DMS153 treated with DMSO at 0.1 percent for 48 hours (cell line): ENCODE measurements around the gene MYEOV.

Experiments used
- DNase-seq: peaks from one replicate; lab custom pipeline; 2025; ENCODE audit not compliant: unreplicated experiment; lab: John Stamatoyannopoulos, UW

Gene MYEOV

DNA sequence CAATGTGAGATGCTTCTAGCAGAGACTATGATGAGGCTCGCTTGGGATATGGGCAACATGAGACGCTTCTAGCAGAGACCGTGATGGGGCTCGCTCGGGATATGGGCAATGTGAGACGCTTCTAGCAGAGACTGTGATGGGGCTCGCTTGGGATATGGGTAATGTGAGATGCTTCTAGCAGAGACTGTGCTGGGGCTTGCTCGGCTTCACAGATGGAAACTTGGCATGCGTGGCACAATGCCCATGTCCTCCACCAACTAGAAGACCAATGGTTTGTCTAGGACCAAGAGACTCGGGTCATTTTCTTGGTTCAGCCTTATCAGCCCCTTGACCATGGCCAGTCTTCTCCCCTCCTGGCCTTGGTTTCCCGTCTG, 7.1 kb downstream of the MYEOV start:
- DNase-seq: no peak

DNA sequence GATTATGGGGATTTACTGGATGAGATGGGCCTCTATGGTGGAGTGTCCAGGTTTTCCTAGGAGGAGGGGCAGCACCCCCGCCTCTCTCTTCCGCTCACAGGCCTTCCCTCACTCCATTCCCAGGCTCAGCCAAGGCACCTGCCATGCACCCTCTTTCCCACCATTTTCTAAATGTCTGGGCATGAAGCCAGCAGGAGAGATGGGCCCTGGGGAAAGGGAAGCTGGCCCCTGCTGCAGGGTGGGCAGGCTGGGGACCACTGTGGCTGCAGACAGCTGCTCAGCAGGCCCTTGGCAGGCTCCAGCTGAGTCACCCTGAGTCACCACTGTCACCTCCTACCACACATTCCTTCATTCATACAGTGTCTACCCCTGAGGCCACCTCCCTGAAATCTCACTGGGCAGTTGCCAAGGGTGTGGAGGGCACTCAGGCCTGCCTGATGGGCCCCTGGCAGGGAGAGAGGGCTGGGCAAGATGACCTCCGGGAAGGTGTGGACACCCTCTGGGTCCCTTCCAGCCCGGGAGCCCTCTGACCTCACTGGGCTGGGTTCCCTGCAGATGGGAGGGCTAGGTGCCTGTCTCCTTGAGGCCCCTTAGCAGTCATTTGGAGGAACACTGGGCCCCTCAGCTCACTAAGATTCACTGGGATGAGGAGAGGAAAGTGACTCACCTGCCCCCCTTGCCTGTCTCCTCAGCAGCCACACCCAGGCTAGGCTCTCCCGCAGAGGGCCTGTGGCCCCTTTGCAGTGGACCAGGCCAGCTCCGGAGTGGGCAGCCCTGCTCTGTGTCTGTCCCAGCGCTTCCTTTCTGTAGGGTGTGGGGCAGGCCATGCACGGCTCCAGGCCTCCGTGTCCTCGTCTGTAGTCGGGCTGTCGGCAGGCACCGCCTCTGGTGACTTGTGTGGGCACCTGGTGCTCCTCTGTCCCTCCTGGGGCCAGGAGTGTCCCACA, 7.8 kb downstream of the MYEOV start:
- DNase-seq: no peak

DNA sequence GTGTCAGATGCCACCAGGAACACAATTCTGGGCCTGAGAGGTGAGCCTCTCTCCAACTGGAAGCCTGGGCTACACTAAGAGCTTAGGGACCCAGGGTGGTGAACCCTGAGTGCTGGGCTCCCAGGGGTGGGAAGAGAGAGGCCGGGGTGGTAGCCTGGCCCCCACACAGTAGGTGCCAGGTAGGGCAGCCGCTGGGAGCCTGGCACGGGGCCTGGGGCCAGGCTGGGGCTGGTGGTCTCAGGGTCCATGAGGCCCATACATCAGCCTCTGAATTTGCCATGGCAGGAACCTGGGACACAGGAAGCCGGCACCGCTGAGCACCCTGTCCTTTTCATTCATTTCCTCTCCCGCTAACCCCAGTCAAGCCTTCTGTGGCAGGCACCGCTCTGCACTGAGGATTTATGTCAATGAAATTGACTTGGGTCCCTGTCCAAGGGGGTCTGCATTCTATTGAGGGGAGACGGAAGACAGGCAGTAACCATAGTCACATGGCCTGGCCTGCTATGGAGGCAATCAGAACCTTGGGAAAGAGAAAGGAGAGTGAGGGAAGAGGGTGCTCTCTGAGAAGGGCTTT, 8.6 kb downstream of the MYEOV start:
- no peak for DNase-seq

DNA sequence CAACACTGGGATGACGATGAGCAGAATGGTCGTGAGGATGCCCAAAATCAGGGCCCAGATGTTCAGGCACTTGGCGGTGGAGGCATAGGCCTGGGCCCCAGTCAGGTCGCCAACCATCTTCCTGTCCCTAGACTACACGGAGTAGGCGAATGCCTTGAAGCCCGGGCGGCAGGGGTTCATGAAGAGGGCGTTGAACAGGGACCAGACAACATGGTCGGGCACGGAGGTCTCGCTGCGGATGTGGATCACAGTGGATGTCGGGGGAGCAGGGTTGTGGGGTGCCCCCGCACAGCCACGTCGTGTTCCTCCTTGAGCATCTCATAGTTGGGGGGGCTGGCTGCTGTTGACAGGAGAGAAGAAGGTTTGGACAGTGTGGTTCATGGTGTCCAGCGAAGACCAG, 9.5 kb downstream of the MYEOV start:
- DNase-seq: no peak

DNA sequence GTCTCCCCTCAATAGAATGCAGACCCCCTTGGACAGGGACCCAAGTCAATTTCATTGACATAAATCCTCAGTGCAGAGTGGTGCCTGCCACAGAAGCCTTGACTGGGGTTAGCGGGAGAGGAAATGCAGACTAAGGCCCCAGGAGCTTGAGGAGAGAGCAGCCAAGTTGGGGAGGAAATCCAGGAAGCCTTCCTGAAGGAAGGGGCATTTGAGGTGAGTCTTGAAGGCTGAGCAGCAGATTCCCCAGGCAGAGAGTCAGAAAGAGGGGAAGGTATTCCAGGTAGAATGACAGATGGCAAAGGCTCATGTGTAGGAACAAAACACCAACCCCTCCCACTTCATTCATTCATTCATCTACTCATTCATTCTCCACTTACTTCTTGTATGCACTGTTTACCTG, 10.3 kb downstream of the MYEOV start:
- no peak for DNase-seq

DNA sequence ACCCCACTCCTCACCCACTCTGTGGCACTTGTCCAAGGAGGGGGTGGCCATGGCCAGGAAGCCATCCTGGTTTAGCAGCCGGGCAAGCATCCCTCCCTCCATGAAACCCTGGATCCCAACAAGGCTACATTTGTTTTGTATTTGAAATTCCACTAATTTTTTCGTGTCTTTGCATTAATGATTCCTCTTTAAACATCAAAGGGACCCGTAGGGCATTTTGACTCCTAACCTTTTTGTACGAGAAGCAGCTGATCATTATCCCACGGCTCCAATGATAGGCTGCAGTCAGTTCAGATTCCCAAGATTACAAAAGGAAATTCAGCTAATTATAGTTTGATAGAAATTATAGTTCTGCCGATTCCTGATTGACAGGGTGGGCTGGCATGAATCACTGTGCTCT, 10.7 kb downstream of the MYEOV start:
- DNase-seq: no peak

DNA sequence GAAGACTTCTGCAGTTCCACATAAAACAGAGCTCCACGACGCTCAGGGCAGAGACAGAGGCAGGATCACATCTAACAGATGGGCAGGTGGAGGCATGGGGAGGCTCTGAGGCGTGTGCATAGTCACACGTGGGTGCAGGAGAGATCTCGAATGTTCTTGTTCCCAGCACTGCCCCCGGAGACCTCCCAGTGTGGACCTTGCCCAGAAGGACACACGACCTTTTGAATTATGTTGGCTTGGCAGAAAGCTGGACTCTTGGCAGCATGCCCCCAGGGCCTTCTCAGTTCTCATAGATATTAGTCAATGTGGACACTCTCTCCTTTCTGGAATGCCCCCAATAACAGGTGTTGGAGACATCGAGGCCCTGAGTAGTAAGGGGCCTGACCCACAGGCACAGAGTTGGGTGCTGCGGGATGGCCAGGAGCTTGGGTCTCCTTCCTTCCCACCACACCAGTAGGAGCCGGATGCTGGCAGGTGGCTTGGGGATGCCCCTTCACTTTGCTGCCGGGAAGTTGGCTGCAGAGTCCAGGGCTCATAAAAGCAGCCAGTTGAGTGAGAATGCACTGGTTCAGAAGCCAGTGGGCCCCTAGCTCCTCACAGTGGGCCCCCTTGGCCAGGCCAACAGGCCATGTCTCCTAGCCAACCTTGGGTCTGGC, 12.1 kb downstream of the MYEOV start:
- no peak for DNase-seq

DNA sequence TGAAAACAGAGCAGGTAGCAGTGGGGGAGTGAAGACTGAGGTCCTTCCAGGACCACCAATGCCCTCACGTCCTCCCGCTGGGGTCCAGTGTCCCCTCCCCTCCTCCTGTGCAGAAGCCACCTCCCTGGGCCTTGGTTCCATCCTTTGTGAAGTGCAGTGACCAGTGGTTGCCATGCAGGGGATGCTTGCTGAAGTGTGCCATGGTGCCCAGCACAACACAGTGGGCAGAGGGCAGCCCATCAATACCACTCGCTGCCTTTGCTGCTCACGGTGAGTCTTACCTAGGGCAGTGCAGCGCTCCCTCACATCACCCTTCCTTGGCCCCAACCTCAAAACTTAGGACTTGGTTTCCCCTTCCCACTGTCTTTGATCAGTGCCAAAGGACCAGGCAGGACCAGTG, 12.9 kb downstream of the MYEOV start:
- no peak for DNase-seq

DNA sequence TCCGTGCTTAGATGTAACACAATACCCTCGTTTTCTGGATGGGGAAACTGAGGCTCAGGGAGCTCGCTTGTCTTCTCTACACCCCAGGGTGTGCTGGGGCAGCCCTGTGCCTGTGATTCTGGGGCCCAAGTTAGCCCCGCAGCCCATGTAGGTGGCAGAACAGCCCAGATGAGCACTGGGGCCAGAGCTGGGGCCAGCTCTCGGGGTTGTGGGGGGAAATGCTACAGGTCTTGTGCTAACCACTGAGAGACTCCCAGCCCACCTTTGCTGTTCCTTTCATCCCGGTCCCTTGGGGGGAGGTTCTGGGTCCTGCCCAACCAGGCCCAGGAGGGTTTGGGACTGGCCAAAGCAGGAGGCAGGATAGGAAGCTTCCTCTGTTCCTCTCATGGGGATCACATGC, 13.5 kb downstream of the MYEOV start:
- no peak for DNase-seq

DNA sequence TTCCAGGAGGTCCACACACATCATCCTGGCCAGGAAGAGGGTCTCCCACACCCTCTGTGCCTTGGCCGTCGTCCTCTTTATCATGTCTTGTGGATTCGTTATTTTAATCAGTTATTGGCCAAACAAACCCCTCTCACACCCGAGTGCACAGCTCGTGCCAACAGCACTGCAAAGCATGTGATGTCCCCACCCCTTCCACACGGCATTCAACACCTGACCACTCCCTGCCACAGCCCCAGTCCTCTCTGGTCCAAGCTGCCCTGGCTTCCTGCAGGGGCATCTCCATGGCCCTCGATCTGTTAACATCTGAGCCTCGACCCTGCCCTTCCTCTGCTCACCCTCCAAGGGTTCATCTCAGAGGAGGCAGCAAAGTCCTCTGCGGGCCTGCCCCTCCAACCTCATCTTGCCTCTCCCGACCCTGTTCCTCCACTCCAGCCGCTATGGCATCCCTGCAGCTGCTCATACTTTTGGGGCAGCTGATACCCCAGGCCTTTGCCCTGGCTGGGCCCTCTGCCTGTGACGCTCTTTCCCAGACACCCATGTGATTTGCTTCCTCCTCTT, 14.0 kb downstream of the MYEOV start:
- DNase-seq: no peak

DNA sequence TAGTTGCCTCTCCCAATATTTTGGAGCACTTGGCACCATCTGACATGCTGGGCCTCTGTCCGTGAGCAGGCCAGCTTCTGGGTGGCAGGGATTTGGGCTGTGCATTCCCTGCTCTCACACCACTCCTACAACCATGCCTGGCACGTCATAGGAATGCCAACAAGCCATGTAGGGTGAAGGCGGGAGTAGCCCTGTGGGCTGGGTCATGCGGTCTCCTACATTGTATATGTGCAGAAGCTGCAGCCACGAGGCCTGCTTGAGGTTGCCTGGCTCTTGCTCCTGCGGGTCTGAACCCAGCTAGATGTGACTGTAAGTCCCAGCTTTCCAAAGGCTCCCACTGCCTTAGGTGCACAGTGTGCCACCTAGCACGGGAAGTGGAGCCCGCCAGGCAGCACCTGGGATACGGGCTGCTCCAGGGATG, 14.5 kb downstream of the MYEOV start:
- DNase-seq: no peak

DNA sequence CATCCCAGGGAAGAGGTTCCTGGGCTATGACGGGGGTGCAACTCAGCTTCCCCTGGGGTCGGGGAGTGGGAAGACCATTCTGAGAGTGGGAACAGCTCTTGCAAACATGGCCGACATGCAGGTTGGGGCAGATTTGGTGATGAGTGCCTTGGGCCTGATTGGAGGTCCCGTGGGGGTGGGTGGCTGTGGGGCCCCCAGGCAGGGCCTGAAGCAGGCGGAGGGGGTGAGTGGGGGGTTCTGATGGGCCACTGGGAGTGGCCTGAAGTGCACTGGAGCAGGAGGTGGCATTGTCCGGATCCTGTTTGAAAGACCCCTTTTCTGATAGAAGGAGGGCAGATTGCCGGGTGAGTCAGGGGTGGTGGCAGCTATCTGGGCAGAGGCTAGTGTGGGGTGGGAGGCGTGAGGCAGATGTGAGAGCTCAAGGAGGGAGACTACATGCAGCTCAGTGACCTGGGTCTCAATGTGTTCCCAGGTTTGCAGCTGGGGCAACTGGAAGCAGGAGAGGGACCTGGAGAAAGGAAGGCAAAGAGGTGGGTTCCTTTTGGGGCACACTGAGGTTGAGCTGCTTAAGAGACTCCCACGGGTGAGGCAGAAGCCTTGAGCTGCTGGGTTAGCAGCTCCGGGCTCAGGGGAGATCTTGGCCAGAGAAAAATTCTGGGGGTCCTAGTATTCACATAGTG, 15.1 kb downstream of the MYEOV start:
- no peak for DNase-seq

DNA sequence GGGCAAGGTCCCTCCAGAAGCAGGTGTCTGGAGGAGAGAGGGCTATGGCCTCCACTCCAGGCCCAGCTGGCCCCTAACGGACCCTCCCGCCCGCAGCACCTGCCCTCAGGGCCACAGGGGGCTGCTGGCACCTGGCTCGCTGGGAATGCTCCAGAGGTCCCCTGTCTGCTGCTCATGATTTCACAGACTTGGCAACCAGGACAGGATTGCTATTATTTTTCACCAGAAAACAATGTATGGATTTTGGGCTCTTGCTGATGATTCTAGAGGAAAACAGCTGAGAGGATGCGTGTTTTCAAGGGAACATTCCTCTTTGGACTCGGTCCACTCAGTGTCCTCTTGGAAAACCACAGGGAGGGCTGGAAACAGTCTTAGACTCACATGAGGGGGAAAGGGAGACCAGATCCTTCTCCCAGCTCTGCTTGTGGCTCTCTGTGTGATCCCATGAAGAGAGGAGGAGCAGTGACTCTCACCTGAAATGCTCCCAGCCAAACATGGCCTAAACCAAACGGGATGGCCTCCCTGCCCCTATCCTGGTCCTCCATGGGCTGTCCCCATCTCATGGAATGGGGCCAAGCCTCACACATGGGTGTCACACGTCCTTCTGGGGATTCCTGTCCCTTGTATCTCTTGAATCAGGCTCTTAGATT, 15.8 kb downstream of the MYEOV start:
- DNase-seq: no peak

DNA sequence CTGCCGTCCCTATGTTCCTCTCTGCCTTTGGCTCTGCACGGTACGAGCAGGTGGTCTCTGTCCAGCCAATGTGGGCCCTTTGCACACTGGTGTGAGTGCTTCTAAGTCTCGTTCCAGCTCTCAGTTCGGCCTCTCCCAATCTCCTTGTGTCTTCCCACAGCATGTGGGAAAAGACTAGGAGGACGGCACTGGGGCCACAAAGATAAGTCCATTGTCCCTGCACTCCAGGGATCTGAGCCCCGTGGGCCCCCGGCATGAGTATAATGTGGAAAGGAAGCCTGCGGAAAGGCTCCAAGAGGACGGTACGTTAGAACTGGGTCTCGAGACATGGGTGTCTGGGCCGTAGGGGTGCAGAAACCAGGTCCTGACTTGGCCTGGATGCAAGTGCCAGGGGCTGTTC, 16.4 kb downstream of the MYEOV start:
- no peak for DNase-seq

DNA sequence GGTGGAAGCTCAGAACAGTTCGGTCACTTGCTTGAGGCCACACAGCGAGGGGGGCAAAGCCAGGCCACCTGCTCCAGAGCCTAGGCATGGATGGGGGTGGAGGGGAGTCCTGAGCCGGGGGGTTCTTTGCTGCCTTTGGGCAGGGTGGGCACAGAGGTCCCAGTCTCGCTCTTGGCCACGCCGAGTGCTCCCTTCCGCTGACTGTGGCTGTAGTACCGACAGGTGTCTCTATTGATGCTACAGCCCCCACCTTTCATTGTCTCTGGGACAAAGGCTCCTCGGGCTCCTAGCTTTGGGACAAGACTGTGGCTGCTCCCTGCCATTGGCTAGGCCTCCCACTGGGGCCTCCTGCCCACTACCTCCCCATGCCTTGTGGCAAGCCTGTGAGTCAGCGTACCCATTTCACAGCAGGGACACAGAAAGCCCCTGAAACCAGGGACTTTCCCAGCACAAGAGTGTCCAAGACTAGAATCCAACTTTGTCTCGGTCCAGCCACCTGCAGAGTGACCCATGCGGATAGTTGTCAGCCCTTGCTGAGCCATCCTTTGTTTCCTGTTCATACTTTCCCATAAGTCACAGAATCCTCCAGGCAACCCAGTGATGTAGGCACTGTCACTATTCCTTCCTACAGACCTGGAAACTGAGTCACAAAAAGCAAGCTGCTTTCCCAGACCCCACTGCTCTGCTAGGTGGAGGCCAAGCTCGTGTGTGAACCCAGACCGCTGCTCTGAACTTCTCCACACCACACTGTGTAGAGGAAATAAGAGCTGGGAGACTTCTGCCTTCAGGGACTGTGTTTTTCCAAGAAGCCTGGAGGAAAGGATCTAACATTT, 17.2 kb downstream of the MYEOV start:
- DNase-seq: no peak

DNA sequence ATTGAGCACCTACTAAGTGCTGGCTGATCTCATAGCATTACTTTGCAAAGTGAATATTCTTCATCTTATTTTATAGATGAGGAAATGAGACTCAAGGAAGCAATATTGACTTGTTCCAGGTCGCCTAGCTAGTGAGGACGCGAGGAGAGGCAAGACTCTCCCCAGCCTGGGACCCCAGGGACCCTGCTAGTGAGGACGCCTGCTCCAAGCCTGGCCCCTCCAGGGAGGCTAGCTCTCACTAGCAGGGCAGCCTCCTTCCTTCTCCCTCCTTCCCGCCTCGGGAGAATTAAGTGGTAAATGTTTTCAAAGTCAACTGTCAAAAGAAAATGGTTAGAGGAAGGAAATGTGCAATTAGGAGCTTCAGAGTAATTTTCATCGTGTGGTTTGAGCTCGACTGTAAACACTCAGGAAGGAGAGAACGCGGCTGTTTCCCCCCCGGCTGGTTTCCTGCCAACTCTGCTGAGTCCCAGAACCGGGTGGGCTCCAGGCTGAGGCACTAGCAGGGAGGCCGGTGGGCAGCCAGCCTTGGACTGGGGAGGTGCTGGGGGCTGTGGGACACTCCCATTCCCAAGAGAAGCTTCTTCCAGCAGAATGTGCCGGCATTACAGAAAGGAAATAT, 17.9 kb downstream of the MYEOV start:
- DNase-seq: no peak

DNA sequence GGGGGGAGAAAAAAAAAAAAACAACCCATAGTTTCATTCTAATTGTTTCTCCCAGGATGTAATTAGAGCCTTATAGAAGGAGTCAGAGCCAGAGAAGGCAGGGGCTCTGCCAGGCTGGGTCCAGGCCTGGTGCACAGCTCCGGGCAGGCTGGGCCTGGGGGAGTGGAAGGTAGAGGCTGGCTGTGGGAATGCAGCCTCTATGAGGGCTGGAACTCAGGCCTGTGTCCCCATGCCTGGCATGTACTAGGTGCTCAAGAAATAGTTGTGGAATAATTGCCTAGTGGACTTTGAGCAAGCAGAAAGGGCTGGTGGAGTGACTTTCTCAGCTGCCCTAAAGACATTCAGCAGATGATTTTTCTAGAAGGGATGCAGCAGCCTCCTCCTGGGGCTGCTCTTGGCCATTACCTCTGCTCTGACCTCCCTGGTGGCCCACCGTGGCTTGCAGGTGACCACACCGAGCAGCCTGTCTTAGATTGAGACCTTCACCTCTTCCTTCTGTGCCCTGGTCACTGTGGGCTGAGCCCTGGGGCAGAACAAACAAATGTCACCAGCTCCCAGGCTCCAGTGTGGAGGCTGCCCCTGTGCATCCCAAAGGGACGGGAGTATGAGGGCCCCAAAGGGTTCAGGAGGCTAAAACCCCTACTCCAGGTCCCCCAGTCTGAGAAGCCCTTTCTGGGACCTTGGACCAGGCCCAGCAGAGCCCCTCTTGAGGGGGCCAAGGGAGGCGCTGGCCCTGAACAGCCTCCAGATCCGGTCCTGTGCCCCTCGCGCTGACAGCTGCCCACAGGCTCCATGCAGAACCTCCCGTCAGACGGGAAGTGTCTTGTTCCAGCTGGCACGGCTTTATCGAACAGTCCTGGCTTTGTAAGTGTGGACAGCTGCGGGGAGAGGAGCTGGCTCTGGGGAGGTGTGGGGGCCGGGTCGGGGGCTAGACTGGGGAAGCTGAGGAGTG, 18.8 kb downstream of the MYEOV start:
- no peak for DNase-seq

DNA sequence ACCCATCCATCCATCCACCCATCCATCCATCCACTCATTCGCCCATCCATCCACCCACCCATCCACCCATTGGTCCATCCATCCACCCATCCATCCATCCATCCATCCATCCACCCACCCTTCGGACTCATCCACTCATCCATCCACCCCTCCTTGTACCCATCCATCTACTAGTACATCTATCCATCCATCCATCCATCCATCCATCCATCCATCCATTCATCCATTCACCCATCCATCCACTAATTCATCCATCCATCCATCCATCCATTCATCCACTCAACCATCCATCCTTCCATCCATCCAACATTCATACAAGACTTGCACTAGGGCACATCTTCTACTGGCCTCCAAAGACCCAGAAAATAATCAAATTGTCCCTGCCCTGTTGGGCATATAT, 20.0 kb downstream of the MYEOV start:
- no peak for DNase-seq
